GM18858 (cell line): ENCODE results near the gene RBM26.
"Not testable (repeated sequence)": the region's sequence is repeated elsewhere in the genome, so short reads cannot be mapped to it uniquely, and the experiment has no call there.

Experiments used
- ATAC-seq: cut with Tn5 transposase; IDR thresholded peaks from one replicate; pipeline ENCODE4 v1.9.1; 2021; ENCODE audit not compliant: unreplicated experiment

RBM26 gene

GRCh38 chr13:79282976-79283375 lies 123.1 kb downstream of the RBM26 start:
- no peak for ATAC-seq

GRCh38 chr13:79282508-79282907 lies 123.5 kb downstream of the RBM26 start:
- ATAC-seq: no peak

GRCh38 chr13:79281339-79281747 lies 124.7 kb downstream of the RBM26 start:
- no peak for ATAC-seq

- ATAC-seq: not testable (repeated sequence)
Observed at GRCh38 chr13:79279735-79280134, 126.3 kb downstream of the RBM26 start.

- ATAC-seq: no peak
Observed at GRCh38 chr13:79273045-79273444, 133.0 kb downstream of the RBM26 start.

- ATAC-seq: no peak
Observed at GRCh38 chr13:79271616-79272015, 134.4 kb downstream of the RBM26 start.

GRCh38 chr13:79270859-79271258 lies 135.2 kb downstream of the RBM26 start:
- ATAC-seq: no peak
